Neural cell (in vitro differentiated cells): ENCODE measurements around the gene CPVL. TPM values are rescaled to one million over a fixed set of nuclear protein-coding genes. Genes with fewer than 3 reads are reported as not detected.

Experiments used
- H2AFZ ChIP-seq: fragments of 200-600, 300-800 bp; sonication (generic), shearing (Covaris generic); 2 replicates; pipeline ENCODE4 v1.6.0; 2014; ENCODE audit warnings: low read depth, mild to moderate bottlenecking, antibody characterized with exemption, low read length, moderate library complexity
- H3F3A ChIP-seq: fragments of 200-600 bp; shearing (Covaris generic); 2 replicates; pipeline ENCODE4 v1.6.1; 2016; ENCODE audit warnings: mild to moderate bottlenecking, moderate library complexity, mixed read lengths, antibody characterized with exemption, low read length; ENCODE audit not compliant: insufficient read depth, poor library complexity, severe bottlenecking
- H3K27ac ChIP-seq: fragments of 200-600, 300-800 bp; sonication (generic), shearing (Covaris generic); 2 replicates; pipeline ENCODE4 v1.5.1; 2014; ENCODE audit warnings: mild to moderate bottlenecking, low read length, moderate library complexity
- H3K27me3 ChIP-seq: fragments of 300-800, 200-600 bp; sonication (generic), shearing (Covaris generic); 2 replicates; pipeline ENCODE4 v1.6.0; 2014; ENCODE audit warnings: mild to moderate bottlenecking, low read depth, low read length, moderate library complexity; ENCODE audit not compliant: insufficient read depth
- H3K36me3 ChIP-seq: fragments of 300-800, 200-600 bp; sonication (generic), shearing (Covaris generic); 2 replicates; pipeline ENCODE4 v1.5.1; 2014; ENCODE audit warnings: mild to moderate bottlenecking, antibody characterized with exemption, low read length, moderate library complexity; ENCODE audit not compliant: insufficient read depth
- H3K4me2 ChIP-seq: fragments of 300-800, 200-600 bp; sonication (generic), shearing (Covaris generic); 2 replicates; pipeline ENCODE4 v1.6.0; 2014; ENCODE audit warnings: mild to moderate bottlenecking, low read length
- H3K4me3 ChIP-seq: fragments of 300-800, 200-600 bp; sonication (generic), shearing (Covaris generic); 2 replicates; pipeline ENCODE4 v1.5.1; 2014; ENCODE audit warnings: mild to moderate bottlenecking, low read length, moderate library complexity
- H3K79me2 ChIP-seq: fragments of 200-600 bp; shearing (Covaris generic); replicated peaks from 2 replicates; pipeline ENCODE4 v1.6.0; 2014; ENCODE audit warnings: mild to moderate bottlenecking, low read length, moderate library complexity; ENCODE audit not compliant: insufficient read depth
- H3K9ac ChIP-seq: fragments of 300-800, 200-600 bp; sonication (generic), shearing (Covaris generic); 2 replicates; pipeline ENCODE4 v1.6.1; 2016; ENCODE audit warnings: mild to moderate bottlenecking, low read length, mixed read lengths
- H3K9me2 ChIP-seq: fragments of 200-600 bp; shearing (Covaris generic); 2 replicates; pipeline ENCODE4 v1.6.1; 2016; ENCODE audit warnings: mild to moderate bottlenecking, low read length, mixed read lengths; ENCODE audit not compliant: insufficient read depth
- H3K9me3 ChIP-seq: fragments of 200-600, 300-800 bp; sonication (generic), shearing (Covaris generic); 2 replicates; pipeline ENCODE4 v1.6.1; 2016; ENCODE audit warnings: mild to moderate bottlenecking, mixed run types, low read length, moderate library complexity, mixed read lengths
- H4K20me1 ChIP-seq: fragments of 200-600 bp; shearing (Covaris generic); 2 replicates; pipeline ENCODE4 v1.6.1; 2016; ENCODE audit warnings: mild to moderate bottlenecking, mixed run types; ENCODE audit not compliant: insufficient read depth
- EP300 ChIP-seq: fragments of 450-650 bp; conservative IDR thresholded peaks from 2 replicates; pipeline ENCODE4 v1.6.1; 2014; ENCODE audit warnings: antibody characterized with exemption, mild to moderate bottlenecking, moderate library complexity; ENCODE audit not compliant: poor library complexity, severe bottlenecking
- EZH2 ChIP-seq: fragments of 200-600, 300-800 bp; shearing (Covaris generic), sonication (generic); IDR thresholded peaks from 2 replicates; pipeline ENCODE4 v1.6.1; 2014; ENCODE audit warnings: antibody characterized with exemption, low read length, borderline replicate concordance, mild to moderate bottlenecking; ENCODE audit not compliant: insufficient read depth, poor library complexity, severe bottlenecking
- MXI1 ChIP-seq: fragments of 450-650 bp; conservative IDR thresholded peaks from 2 replicates; pipeline ENCODE4 v1.6.1; 2014; ENCODE audit warnings: antibody characterized with exemption, mild to moderate bottlenecking; ENCODE audit not compliant: poor library complexity, severe bottlenecking
- POLR2AphosphoS5 ChIP-seq: IDR thresholded peaks from 2 replicates; pipeline ENCODE4 v1.6.1; 2012
- RAD21 ChIP-seq: fragments of 450-650 bp; conservative IDR thresholded peaks from 2 replicates; pipeline ENCODE4 v1.6.1; 2014; ENCODE audit warnings: antibody characterized with exemption, mild to moderate bottlenecking, moderate library complexity
- REST ChIP-seq: IDR thresholded peaks from 2 replicates; pipeline ENCODE4 v1.6.1; 2012; ENCODE audit warnings: borderline replicate concordance
- SMC3 ChIP-seq: fragments of 450-650 bp; conservative IDR thresholded peaks from 2 replicates; pipeline ENCODE4 v1.6.1; 2014; ENCODE audit warnings: antibody characterized with exemption, mild to moderate bottlenecking, moderate library complexity; ENCODE audit not compliant: poor library complexity
- TAF1 ChIP-seq: IDR thresholded peaks from 2 replicates; pipeline ENCODE4 v1.6.1; 2012; ENCODE audit warnings: low read depth
- polyA plus RNA-seq: library from polyadenylated mRNA; depleted of rRNA; stranded (reverse); fragments of >200 nt; gene quantifications from 2 replicates; pipeline ENCODE4 v1.2.3, GENCODE V29; 2014
- TF ChIP-seq, protein P1 (sequence below): fragments of 450-650 bp; IDR thresholded peaks from 2 replicates; pipeline ENCODE4 v1.5.1; 2014; ENCODE audit warnings: antibody characterized with exemption, mild to moderate bottlenecking, moderate library complexity; ENCODE audit not compliant: poor library complexity, severe bottlenecking

CPVL gene
- polyA plus RNA-seq, 1 donor from 2014 or later = 13.0 TPM

DNA sequence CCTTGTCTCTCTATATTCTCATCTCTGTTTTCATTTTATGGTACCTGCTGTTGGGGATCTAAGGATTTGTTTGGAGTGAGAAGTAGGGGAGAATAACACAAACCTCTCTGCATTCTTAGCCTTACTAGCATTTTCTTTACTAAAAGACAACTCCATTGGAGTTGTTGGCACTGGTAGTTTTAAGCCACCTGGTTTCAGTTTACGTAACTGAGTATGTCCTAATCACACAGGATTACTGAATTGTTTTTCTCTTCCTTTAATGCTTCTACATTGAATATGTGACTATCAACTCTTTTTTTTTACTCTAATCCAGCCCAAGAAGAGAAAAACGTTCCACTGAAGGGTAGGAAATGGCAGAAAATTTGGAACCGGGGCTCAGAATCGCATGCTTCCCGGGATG is 158.2 kb downstream of the CPVL start:
- no peaks in the 10 kb centered on the region for H3K9me2 ChIP-seq
- no peaks in the 10 kb centered on the region for H4K20me1 ChIP-seq
- H3K4me2 ChIP-seq = no peak overlapping the region
- H3K36me3 ChIP-seq = no peaks in the 10 kb centered on the region
- H3K4me3 ChIP-seq = no peak overlapping the region
- H3K79me2 ChIP-seq = no peaks in the 10 kb centered on the region
- TF ChIP-seq RAD21 (no peak), TAF1 (no peak), REST (no peak), EZH2 (no peak), POLR2AphosphoS5 (no peak), MXI1 (no peak), EP300 (no peak), SMC3 (no peak)
- TF ChIP-seq, protein P1, sequence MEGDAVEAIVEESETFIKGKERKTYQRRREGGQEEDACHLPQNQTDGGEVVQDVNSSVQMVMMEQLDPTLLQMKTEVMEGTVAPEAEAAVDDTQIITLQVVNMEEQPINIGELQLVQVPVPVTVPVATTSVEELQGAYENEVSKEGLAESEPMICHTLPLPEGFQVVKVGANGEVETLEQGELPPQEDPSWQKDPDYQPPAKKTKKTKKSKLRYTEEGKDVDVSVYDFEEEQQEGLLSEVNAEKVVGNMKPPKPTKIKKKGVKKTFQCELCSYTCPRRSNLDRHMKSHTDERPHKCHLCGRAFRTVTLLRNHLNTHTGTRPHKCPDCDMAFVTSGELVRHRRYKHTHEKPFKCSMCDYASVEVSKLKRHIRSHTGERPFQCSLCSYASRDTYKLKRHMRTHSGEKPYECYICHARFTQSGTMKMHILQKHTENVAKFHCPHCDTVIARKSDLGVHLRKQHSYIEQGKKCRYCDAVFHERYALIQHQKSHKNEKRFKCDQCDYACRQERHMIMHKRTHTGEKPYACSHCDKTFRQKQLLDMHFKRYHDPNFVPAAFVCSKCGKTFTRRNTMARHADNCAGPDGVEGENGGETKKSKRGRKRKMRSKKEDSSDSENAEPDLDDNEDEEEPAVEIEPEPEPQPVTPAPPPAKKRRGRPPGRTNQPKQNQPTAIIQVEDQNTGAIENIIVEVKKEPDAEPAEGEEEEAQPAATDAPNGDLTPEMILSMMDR = no peak
- no peaks in the 10 kb centered on the region for H3K27me3 ChIP-seq
- no peak overlapping the region for H2AFZ ChIP-seq
- no peak overlapping the region for H3K27ac ChIP-seq
- no peak overlapping the region for H3K9ac ChIP-seq
- H3K9me3 ChIP-seq = no peaks in the 10 kb centered on the region
- no peaks in the 10 kb centered on the region for H3F3A ChIP-seq

GRCh38 chr7:28986765-28987110 is 159.6 kb downstream of the CPVL start:
- no peaks in the 10 kb centered on the region for H3K9me3 ChIP-seq
- no peaks in the 10 kb centered on the region for H3K27me3 ChIP-seq
- TF ChIP-seq REST (no peak), POLR2AphosphoS5 (peak; percentile 45), EP300 (peak; percentile 42), EZH2 (no peak), SMC3 (no peak)
- H4K20me1 ChIP-seq = no peaks in the 10 kb centered on the region
- H3K9me2 ChIP-seq = no peaks in the 10 kb centered on the region
- H3K4me2 ChIP-seq = no peak overlapping the region
- H3K36me3 ChIP-seq = no peaks in the 10 kb centered on the region
- H3K27ac ChIP-seq = no peak overlapping the region
- H3K79me2 ChIP-seq = no peaks in the 10 kb centered on the region
- no peak overlapping the region for H3K4me3 ChIP-seq
- H3K9ac ChIP-seq = no peak overlapping the region
- no peaks in the 10 kb centered on the region for H3F3A ChIP-seq
- no peak overlapping the region for H2AFZ ChIP-seq
